HepG2 (cell line): Measurements from ENCODE around the gene PPP1CA. TPM values are rescaled to one million over a fixed set of nuclear protein-coding genes. Genes with fewer than 3 reads are reported as not detected.

ENCODE experiments used
- BRD4 ChIP-seq: sonication (generic); formaldehyde crosslinking; IDR thresholded peaks from 2 replicates; pipeline ENCODE4 v1.4.0; 2020; ENCODE audit warnings: missing genetic modification reagents
- CBFB ChIP-seq: sonication (generic); formaldehyde crosslinking; IDR thresholded peaks from 2 replicates; pipeline ENCODE4 v1.4.0; 2020; ENCODE audit warnings: missing genetic modification reagents
- CHD4 ChIP-seq: fragments of 200-600 bp; sonication (generic); IDR thresholded peaks from 2 replicates; pipeline ENCODE4 v1.7.0; 2017; ENCODE audit warnings: mild to moderate bottlenecking, low read length, borderline replicate concordance
- EED ChIP-seq: sonication (generic); formaldehyde crosslinking; IDR thresholded peaks from 2 replicates; pipeline ENCODE4 v1.5.0; 2020; ENCODE audit warnings: mild to moderate bottlenecking, missing genetic modification reagents
- FOXA1 ChIP-seq, 2 experiments: fragments of 450-650 bp in 1 of 2; sonication (generic) in 1 of 2; formaldehyde crosslinking in 1 of 2; IDR thresholded peaks; 2 replicates each; pipeline versions ENCODE4 v1.4.0 to v1.6.1; 2016 to 2020; ENCODE audit warnings: missing genetic modification reagents in 1 of 2
- HMG20B ChIP-seq: conservative IDR thresholded peaks from 2 replicates; pipeline ENCODE4 v1.6.1; 2016; ENCODE audit warnings: missing genetic modification reagents, missing compliant biosample characterization
- HNF4A ChIP-seq: sonication (generic); formaldehyde crosslinking; IDR thresholded peaks from 2 replicates; pipeline ENCODE4 v1.4.0; 2020; ENCODE audit warnings: missing genetic modification reagents
- HOXA7 ChIP-seq: sonication (generic); formaldehyde crosslinking; IDR thresholded peaks from 2 replicates; pipeline ENCODE4 v1.8.1; 2022; ENCODE audit warnings: mild to moderate bottlenecking, missing genetic modification reagents, moderate library complexity
- IRF2 ChIP-seq: IDR thresholded peaks from 2 replicates; pipeline ENCODE4 v1.6.1; 2018; ENCODE audit warnings: missing genetic modification reagents, missing compliant biosample characterization
- IRX3 ChIP-seq: sonication (generic); formaldehyde crosslinking; IDR thresholded peaks from 2 replicates; pipeline ENCODE4 v1.8.1; 2023; ENCODE audit warnings: mild to moderate bottlenecking, low read depth, missing genetic modification reagents, borderline replicate concordance
- MBNL3 ChIP-seq: fragments of 250-450 bp; sonication (Bioruptor Pico); conservative IDR thresholded peaks from 2 replicates; pipeline ENCODE4 v1.8.0; 2022; ENCODE audit warnings: mild to moderate bottlenecking, inconsistent platforms
- MLX ChIP-seq: IDR thresholded peaks from 2 replicates; pipeline ENCODE4 v1.6.1; 2016
- MYC ChIP-seq: sonication (generic); formaldehyde crosslinking; IDR thresholded peaks from 2 replicates; pipeline ENCODE4 v1.9.0; 2021; ENCODE audit warnings: missing genetic modification reagents, borderline replicate concordance
- NFIB ChIP-seq: sonication (generic); formaldehyde crosslinking; IDR thresholded peaks from 2 replicates; pipeline ENCODE4 v1.9.0; 2021; ENCODE audit warnings: missing genetic modification reagents, mild to moderate bottlenecking, borderline replicate concordance
- NFKBIZ ChIP-seq: IDR thresholded peaks from 2 replicates; pipeline ENCODE4 v1.6.1; 2018; ENCODE audit warnings: missing genetic modification reagents, missing compliant biosample characterization
- REPIN1 ChIP-seq: sonication (generic); formaldehyde crosslinking; IDR thresholded peaks from 2 replicates; pipeline ENCODE4 v1.8.0; 2022; ENCODE audit warnings: missing genetic modification reagents, low read depth, mild to moderate bottlenecking, borderline replicate concordance
- TFDP2 ChIP-seq: sonication (generic); formaldehyde crosslinking; IDR thresholded peaks from 2 replicates; pipeline ENCODE4 v1.4.0; 2020; ENCODE audit warnings: missing genetic modification reagents
- TRAFD1 ChIP-seq: sonication (generic); formaldehyde crosslinking; IDR thresholded peaks from 2 replicates; pipeline ENCODE4 v1.5.1; 2020; ENCODE audit warnings: missing genetic modification reagents, mild to moderate bottlenecking, borderline replicate concordance
- ZBTB8A ChIP-seq: sonication (generic); formaldehyde crosslinking; IDR thresholded peaks from 2 replicates; pipeline ENCODE4 v1.4.0; 2020; ENCODE audit warnings: mild to moderate bottlenecking, low read depth, missing genetic modification reagents, borderline replicate concordance
- ZFP36L2 ChIP-seq: sonication (generic); formaldehyde crosslinking; IDR thresholded peaks from 2 replicates; pipeline ENCODE4 v1.4.0; 2020; ENCODE audit warnings: missing genetic modification reagents
- ZNF124 ChIP-seq: sonication (generic); formaldehyde crosslinking; IDR thresholded peaks from 2 replicates; pipeline ENCODE4 v1.4.0; 2020; ENCODE audit warnings: missing genetic modification reagents
- ZNF44 ChIP-seq: sonication (generic); formaldehyde crosslinking; IDR thresholded peaks from 2 replicates; pipeline ENCODE4 v1.5.1; 2020; ENCODE audit warnings: mild to moderate bottlenecking, missing genetic modification reagents
- ZNF619 ChIP-seq: sonication (generic); formaldehyde crosslinking; IDR thresholded peaks from 2 replicates; pipeline ENCODE4 v1.4.0; 2020; ENCODE audit warnings: mild to moderate bottlenecking, missing genetic modification reagents
- ZNF749 ChIP-seq: sonication (generic); formaldehyde crosslinking; IDR thresholded peaks from 2 replicates; pipeline ENCODE4 v1.8.0; 2022; ENCODE audit warnings: mild to moderate bottlenecking, missing genetic modification reagents, moderate library complexity, borderline replicate concordance
- polyA plus RNA-seq, 8 experiments: library from polyadenylated mRNA; depleted of rRNA in 3 of 8; stranded (reverse) in 7 of 8; unstranded in 1 of 8; fragments of >200 nt; fragmentation: Illumina TruSeq in 4 of 8; extraction: Trizol in 4 of 8; gene quantifications; 2 replicates each; pipeline versions ENCODE4 v1.2.1 to v1.2.3, GENCODE V29; 2011 to 2016; ENCODE audit warnings: low read depth in 4 of 8, missing spikeins in 1 of 8, mixed read lengths in 1 of 8; ENCODE audit not compliant: insufficient read depth in 1 of 8
- total RNA-seq, 5 experiments: library from RNA; depleted of rRNA; stranded (reverse); fragments of >200 nt; fragmentation: Illumina TruSeq; extraction: Trizol; gene quantifications; 2 replicates each; pipeline ENCODE4 v1.2.3, GENCODE V29; 2016; ENCODE audit warnings: low read depth in 1 of 5
- TF ChIP-seq, protein P1 (sequence below), 2 experiments: sonication (generic) in 1 of 2; formaldehyde crosslinking in 1 of 2; IDR thresholded peaks; 2 replicates each; pipeline versions ENCODE4 v1.4.0 to v1.6.1; 2018 to 2020; ENCODE audit warnings: missing genetic modification reagents in 2 of 2, borderline replicate concordance in 1 of 2, low read depth in 1 of 2, mild to moderate bottlenecking in 1 of 2, missing biosample characterization in 1 of 2

PPP1CA gene
- total and polyA plus RNA-seq, 2 of the 13 experiments (the other 11 are each of a cell fraction or from before 2014, with no cell fraction given) = 149 to 170 TPM

DNA sequence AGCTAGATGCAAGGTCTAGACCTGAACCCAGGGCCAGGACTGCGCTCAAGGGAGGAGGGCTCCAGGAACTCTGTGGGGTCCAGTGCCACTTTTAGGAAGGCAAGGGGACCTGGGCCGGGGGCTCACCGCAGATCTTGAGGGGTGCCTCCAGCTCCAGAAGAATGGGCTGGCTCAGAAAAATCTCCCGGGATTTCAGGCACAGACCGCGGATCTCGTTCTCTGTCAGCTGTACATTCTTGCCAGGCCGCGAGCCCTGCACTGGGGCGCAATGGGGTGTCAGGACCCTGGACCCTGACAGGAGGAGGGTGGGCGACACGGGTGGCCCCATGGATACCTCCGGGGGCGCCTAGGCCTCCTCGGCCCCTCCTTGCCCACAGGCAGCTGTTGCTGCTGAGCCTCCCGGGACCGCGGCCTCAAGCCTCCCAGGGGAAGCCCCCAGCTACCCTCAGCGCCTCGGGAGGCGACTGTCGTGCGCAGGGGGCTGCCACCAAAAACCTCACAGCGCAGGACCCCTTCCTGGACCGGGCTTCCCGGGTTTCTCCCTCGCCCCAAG lies 640 bp downstream of the PPP1CA start (continued):
- no peak for TF ChIP-seq TRAFD1 (CRISPR knock-in tag)
- TF ChIP-seq, protein P1, sequence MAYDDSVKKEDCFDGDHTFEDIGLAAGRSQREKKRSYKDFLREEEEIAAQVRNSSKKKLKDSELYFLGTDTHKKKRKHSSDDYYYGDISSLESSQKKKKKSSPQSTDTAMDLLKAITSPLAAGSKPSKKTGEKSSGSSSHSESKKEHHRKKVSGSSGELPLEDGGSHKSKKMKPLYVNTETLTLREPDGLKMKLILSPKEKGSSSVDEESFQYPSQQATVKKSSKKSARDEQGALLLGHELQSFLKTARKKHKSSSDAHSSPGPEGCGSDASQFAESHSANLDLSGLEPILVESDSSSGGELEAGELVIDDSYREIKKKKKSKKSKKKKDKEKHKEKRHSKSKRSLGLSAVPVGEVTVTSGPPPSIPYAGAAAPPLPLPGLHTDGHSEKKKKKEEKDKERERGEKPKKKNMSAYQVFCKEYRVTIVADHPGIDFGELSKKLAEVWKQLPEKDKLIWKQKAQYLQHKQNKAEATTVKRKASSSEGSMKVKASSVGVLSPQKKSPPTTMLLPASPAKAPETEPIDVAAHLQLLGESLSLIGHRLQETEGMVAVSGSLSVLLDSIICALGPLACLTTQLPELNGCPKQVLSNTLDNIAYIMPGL (CRISPR knock-in tag; IDR thresholded peaks at IDR 0.05; ENCODE audit: borderline replicate concordance in 1 of 2, low read depth in 1 of 2) = 0 out of 4 replicates have a peak, but pooled peaks of 1 of the 2 experiments have one; percentile 25
- no peak for TF ChIP-seq FOXA1 (IDR thresholded peaks at IDR 0.05)
- no peak for TF ChIP-seq FOXA1 (CRISPR knock-in tag; IDR thresholded peaks at IDR 0.05)
- TF ChIP-seq ZNF124 (CRISPR knock-in tag) = no peak
- TF ChIP-seq BRD4 = no peak
- TF ChIP-seq MLX (CRISPR knock-in tag) = no peak
- 0 out of 2 replicates have a peak, but pooled peaks have one; percentile 17 for TF ChIP-seq REPIN1 (CRISPR knock-in tag)
- no peak for TF ChIP-seq CHD4
- TF ChIP-seq NFIB (CRISPR knock-in tag) = no peak
- no peak for TF ChIP-seq ZBTB8A (CRISPR knock-in tag)
- TF ChIP-seq EED (CRISPR knock-in tag) = 0 out of 2 replicates have a peak, but pooled peaks have one; percentile 22
- no peak for TF ChIP-seq IRF2 (CRISPR knock-in tag)
- no peak for TF ChIP-seq TFDP2 (CRISPR knock-in tag)
- no peak for TF ChIP-seq MBNL3
- no peak for TF ChIP-seq ZFP36L2 (CRISPR knock-in tag)
- TF ChIP-seq HMG20B (CRISPR knock-in tag) = no peak
- TF ChIP-seq MYC = no peak
- 0 out of 2 replicates have a peak, but pooled peaks have one; percentile 48 for TF ChIP-seq ZNF749 (CRISPR knock-in tag)
- TF ChIP-seq ZNF44 (CRISPR knock-in tag) = no peak
- TF ChIP-seq HNF4A (CRISPR knock-in tag) = no peak
- 0 out of 2 replicates have a peak, but pooled peaks have one; percentile 40 for TF ChIP-seq ZNF619 (CRISPR knock-in tag)
- no peak for TF ChIP-seq IRX3 (CRISPR knock-in tag)
- TF ChIP-seq NFKBIZ (CRISPR knock-in tag) = no peak; the same call in 1 of the 2 replicates
- no peak for TF ChIP-seq CBFB (CRISPR knock-in tag)
- TF ChIP-seq HOXA7 = no peak
